PFSK-1 (cell line): Measurements from ENCODE around the gene SPNS3.

ENCODE experiments used
- FOXP2 ChIP-seq: optimal IDR thresholded peaks from 2 replicates; pipeline ENCODE3; 2011; ENCODE audit warnings: borderline replicate concordance, control low read depth, inconsistent platforms; ENCODE audit not compliant: insufficient read depth; ENCODE audit errors: extremely low read length, extremely low read depth
- POLR2AphosphoS5 ChIP-seq: IDR thresholded peaks from 2 replicates; pipeline ENCODE4 v1.6.1; 2012; ENCODE audit warnings: low read depth, mild to moderate bottlenecking, control low read depth, low read length, moderate library complexity
- SIN3A ChIP-seq: IDR thresholded peaks from 2 replicates; pipeline ENCODE4 v1.6.1; 2012; ENCODE audit warnings: mild to moderate bottlenecking, low read length, moderate library complexity, borderline replicate concordance; ENCODE audit not compliant: insufficient read depth
- TAF1 ChIP-seq: IDR thresholded peaks from 2 replicates; pipeline ENCODE4 v1.6.1; 2012; ENCODE audit warnings: low read length, control low read depth, borderline replicate concordance; ENCODE audit not compliant: insufficient read depth
- TF ChIP-seq, protein P1 (sequence below), 2 experiments: IDR thresholded peaks; 2 replicates each; pipeline versions ENCODE4 v1.6.1 to v1.8.0; 2011 to 2012; ENCODE audit warnings: low read depth in 2 of 2, low read length in 2 of 2, control low read depth in 1 of 2, inconsistent platforms in 1 of 2, mild to moderate bottlenecking in 1 of 2, moderate library complexity in 1 of 2; ENCODE audit not compliant: insufficient read depth in 1 of 2

The SPNS3 gene

DNA sequence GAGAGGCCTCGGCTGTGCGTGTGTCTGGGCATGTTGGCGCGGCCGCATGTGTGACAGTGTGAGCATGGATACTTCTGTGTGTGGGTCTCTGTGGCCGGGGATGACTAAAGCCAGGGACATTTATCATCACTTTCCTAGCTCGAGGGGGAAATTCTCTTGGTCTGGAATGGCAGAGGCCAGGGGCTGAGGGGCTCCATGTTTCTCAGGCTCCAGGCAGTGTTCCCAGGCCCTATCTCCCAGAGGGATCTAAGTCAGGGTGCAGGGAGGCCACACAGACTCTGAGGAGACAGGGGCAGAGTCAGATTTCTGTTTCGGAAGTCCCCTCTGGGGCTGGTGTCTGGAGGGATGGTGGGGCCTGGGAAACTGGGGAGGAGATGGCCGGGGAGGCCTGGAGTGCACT is 41.3 kb downstream of the SPNS3 start:
- TF ChIP-seq FOXP2 (no peak), TAF1 (no peak), POLR2AphosphoS5 (no peak), SIN3A (no peak)
- TF ChIP-seq, protein P1, sequence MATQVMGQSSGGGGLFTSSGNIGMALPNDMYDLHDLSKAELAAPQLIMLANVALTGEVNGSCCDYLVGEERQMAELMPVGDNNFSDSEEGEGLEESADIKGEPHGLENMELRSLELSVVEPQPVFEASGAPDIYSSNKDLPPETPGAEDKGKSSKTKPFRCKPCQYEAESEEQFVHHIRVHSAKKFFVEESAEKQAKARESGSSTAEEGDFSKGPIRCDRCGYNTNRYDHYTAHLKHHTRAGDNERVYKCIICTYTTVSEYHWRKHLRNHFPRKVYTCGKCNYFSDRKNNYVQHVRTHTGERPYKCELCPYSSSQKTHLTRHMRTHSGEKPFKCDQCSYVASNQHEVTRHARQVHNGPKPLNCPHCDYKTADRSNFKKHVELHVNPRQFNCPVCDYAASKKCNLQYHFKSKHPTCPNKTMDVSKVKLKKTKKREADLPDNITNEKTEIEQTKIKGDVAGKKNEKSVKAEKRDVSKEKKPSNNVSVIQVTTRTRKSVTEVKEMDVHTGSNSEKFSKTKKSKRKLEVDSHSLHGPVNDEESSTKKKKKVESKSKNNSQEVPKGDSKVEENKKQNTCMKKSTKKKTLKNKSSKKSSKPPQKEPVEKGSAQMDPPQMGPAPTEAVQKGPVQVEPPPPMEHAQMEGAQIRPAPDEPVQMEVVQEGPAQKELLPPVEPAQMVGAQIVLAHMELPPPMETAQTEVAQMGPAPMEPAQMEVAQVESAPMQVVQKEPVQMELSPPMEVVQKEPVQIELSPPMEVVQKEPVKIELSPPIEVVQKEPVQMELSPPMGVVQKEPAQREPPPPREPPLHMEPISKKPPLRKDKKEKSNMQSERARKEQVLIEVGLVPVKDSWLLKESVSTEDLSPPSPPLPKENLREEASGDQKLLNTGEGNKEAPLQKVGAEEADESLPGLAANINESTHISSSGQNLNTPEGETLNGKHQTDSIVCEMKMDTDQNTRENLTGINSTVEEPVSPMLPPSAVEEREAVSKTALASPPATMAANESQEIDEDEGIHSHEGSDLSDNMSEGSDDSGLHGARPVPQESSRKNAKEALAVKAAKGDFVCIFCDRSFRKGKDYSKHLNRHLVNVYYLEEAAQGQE (IDR thresholded peaks at IDR 0.05; ENCODE audit: insufficient read depth in 1 of 2, low read depth in 2 of 2, low read length in 2 of 2) = no peak

DNA sequence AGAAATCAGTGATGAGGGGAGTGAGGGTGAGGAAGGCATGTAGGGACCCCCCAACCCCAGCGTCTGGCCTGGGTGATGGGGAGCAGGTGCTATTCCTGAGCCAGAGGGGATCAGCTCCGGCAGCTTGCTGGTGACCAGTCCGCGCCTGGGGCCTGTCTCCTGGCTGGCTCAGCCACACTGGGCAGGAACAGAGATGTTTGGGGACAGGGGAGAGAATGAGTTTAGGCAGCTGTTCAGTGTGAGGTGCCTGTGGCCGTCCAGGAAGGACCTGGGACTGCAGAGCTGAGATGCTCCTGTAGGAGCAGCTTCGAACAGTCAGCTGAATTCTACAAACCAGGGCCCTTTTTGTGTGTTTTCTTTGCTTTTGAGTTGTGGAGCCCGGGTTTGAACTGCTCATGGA is 41.7 kb downstream of the SPNS3 start:
- TF ChIP-seq TAF1 (no peak), FOXP2 (no peak), SIN3A (no peak)

DNA sequence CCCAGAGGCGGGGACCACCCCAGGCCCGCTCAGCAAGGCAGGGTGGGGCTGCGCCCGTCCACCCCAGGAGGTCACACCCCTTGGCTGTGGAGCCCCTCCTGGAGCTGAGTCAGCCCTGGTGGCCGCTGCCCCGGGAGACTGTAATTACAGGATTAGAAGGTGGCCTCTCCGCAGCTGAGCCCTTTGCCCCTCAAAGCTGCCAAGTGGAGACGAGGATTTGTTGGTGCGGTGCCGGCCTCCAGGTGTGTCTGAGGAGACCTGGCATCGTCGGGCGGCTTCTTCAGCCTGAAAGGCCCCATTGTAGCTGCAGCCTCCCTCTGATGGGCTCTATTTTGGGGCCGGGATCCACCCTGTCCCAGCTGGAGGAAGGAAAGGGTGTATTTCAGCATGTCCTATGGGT is 42.3 kb downstream of the SPNS3 start:
- TF ChIP-seq POLR2AphosphoS5 = no peak
- TF ChIP-seq TAF1 = no peak
- TF ChIP-seq, protein P1 (IDR thresholded peaks at IDR 0.05; ENCODE audit: insufficient read depth in 1 of 2, low read depth in 2 of 2, low read length in 2 of 2) = no peak
- no peak for TF ChIP-seq FOXP2
- no peak for TF ChIP-seq SIN3A

DNA sequence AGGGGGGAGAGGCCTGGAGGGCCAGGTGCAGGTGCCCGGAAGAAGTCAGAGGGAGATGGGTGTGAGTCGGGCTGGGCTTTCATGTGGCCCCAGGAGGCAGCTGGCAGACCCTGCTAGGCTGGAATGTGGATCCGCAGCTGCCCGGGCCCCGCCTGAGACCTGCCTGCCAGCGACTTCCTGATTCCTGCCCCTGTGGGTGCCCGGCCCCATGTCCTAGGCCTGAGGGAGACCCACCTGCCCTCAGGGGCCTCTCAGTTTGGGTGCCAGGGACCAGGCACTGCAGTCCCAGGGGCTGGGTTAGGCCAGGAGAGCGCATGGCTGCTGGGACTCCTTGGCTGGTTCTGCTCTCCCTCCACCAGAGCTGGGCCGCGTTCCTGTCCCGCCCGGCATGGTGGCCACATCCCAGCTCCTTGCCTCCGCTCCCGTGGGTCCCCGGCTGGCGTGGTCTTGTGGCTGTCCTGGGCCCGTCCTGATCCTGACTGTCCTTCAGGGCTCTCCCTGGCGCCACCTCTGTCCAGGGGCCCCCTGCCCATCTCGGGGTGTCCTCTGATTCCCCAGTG is 42.9 kb downstream of the SPNS3 start:
- no peak for TF ChIP-seq SIN3A
- TF ChIP-seq FOXP2 = no peak
- TF ChIP-seq, protein P1 (IDR thresholded peaks at IDR 0.05; ENCODE audit: insufficient read depth in 1 of 2, low read depth in 2 of 2, low read length in 2 of 2) = no peak
- no peak for TF ChIP-seq TAF1
- no peak for TF ChIP-seq POLR2AphosphoS5

GRCh38 chr17:4477255-4477791 is 43.6 kb downstream of the SPNS3 start:
- TF ChIP-seq, protein P1 (IDR thresholded peaks at IDR 0.05; ENCODE audit: insufficient read depth in 1 of 2, low read depth in 2 of 2, low read length in 2 of 2) = no peak
- TF ChIP-seq TAF1 (no peak), SIN3A (no peak), POLR2AphosphoS5 (no peak), FOXP2 (no peak)
